Vagina (tissue), 2 donors: Measurements from ENCODE around the gene RNASE1.

ENCODE experiments used
- CTCF ChIP-seq, 3 experiments: fragments of 450-650 bp in 2 of 3; fragments of 200-600 bp in 1 of 3; sonication (generic) in 1 of 3; IDR thresholded peaks; one replicate each; pipeline ENCODE4 v1.5.1; 2017 to 2019; ENCODE audit warnings: antibody characterized with exemption in 3 of 3, mild to moderate bottlenecking in 2 of 3, moderate library complexity in 2 of 3
- POLR2A ChIP-seq, 2 donors: fragments of 450-650 bp; IDR thresholded peaks; one replicate each; pipeline ENCODE4 v1.6.1; 2017; ENCODE audit warnings: antibody characterized with exemption in 2 of 2, mild to moderate bottlenecking in 2 of 2, moderate library complexity in 2 of 2
- POLR2AphosphoS5 ChIP-seq, 2 donors: sonication (generic); formaldehyde crosslinking; IDR thresholded peaks; one replicate each; pipeline ENCODE4 v1.9.0; 2017; ENCODE audit warnings: antibody characterized with exemption in 2 of 2, mild to moderate bottlenecking in 2 of 2, low read depth in 1 of 2; ENCODE audit not compliant: insufficient read depth in 1 of 2

GRCh38 chr14:20754308-20754707 is 48.3 kb downstream of the RNASE1 start:
- TF ChIP-seq POLR2A (IDR thresholded peaks at IDR 0.05): no peak
- TF ChIP-seq CTCF (IDR thresholded peaks at IDR 0.05): no peak
- TF ChIP-seq POLR2AphosphoS5 (IDR thresholded peaks at IDR 0.05; ENCODE audit: insufficient read depth in 1 of 2, low read depth in 1 of 2): no peak
